Sigmoid colon (tissue), 7 donors: ENCODE measurements around the gene PRRX1. TPM values are rescaled to one million over a fixed set of nuclear protein-coding genes. Genes with fewer than 3 reads are reported as not detected.

ENCODE experiments used
- DNase-seq: peaks from one replicate; pipeline ENCODE4 v3.0.0-alpha.2; 2019
- H3K27ac ChIP-seq, 4 donors: fragments of 200-600 bp; sonication (generic); one replicate each; pipeline ENCODE4 v1.5.1; 2016 to 2019; ENCODE audit warnings: mild to moderate bottlenecking in 1 of 4
- H3K27me3 ChIP-seq, 3 donors: fragments of 200-600 bp; sonication (generic); one replicate each; pipeline ENCODE4 v1.5.1; 2019; ENCODE audit warnings: mild to moderate bottlenecking in 1 of 3
- H3K36me3 ChIP-seq, 4 donors: fragments of 200-600 bp; sonication (generic); one replicate each; pipeline ENCODE4 v1.5.1; 2016 to 2019
- H3K4me1 ChIP-seq, 4 donors: fragments of 200-600 bp; sonication (generic); one replicate each; pipeline ENCODE4 v1.5.1; 2017 to 2019
- H3K4me3 ChIP-seq, 4 donors: fragments of 200-600 bp; sonication (generic); one replicate each; pipeline ENCODE4 v1.5.1; 2017 to 2019; ENCODE audit warnings: mild to moderate bottlenecking in 2 of 4, moderate library complexity in 1 of 4
- H3K9me3 ChIP-seq, 4 donors: fragments of 200-600 bp in 3 of 4; sonication (generic) in 3 of 4; one replicate each; pipeline versions ENCODE4 v1.5.1 to v1.6.1; 2013 to 2019
- CTCF ChIP-seq, 4 experiments: fragments of 450-650 bp in 3 of 4; fragments of 200-600 bp in 1 of 4; IDR thresholded peaks; one replicate each; pipeline ENCODE4 v1.5.1; 2016 to 2019; ENCODE audit warnings: antibody characterized with exemption in 4 of 4, mild to moderate bottlenecking in 3 of 4, moderate library complexity in 2 of 4
- EP300 ChIP-seq, 4 donors: sonication (generic); formaldehyde crosslinking; IDR thresholded peaks; one replicate each; pipeline ENCODE4 v1.6.1; 2017; ENCODE audit warnings: antibody characterized with exemption in 4 of 4
- POLR2A ChIP-seq, 2 donors: fragments of 450-650 bp; IDR thresholded peaks; one replicate each; pipeline ENCODE4 v1.6.1; 2016; ENCODE audit warnings: antibody characterized with exemption in 2 of 2, mild to moderate bottlenecking in 2 of 2, moderate library complexity in 2 of 2
- POLR2AphosphoS5 ChIP-seq, 4 donors: sonication (generic); formaldehyde crosslinking; IDR thresholded peaks; one replicate each; pipeline ENCODE4 v1.6.1; 2017; ENCODE audit warnings: antibody characterized with exemption in 4 of 4
- WGBS, 2 donors: extraction: QIAGEN DNeasy Blood & Tissue Kit; methylation state at CpG; one replicate each; pipeline ENCODE4 v1.1.7; 2013; 5-methylcytosine and 5-hydroxymethylcytosine counted together
- intact Hi-C: fragments of 100-400 bp; cut with DNase I; formaldehyde crosslinking; loops from one replicate; pipeline ENCODE4 v1.15.1; 2023
- polyA plus RNA-seq, 3 donors: library from polyadenylated mRNA; stranded (reverse); fragments of 200-250 nt; gene quantifications; one replicate each; pipeline ENCODE4 v1.2.3, GENCODE V29; 2013
- total RNA-seq, 4 donors: library from RNA; depleted of rRNA; stranded (reverse); fragments of >200 nt; gene quantifications; one replicate each; pipeline ENCODE4 v1.1.0, GENCODE V29; 2016
- donor health status: healthy with polysubstance abuse.
- donor health status: Bipolar disorder and iron deficiency.
- donor health status: healthy.

The PRRX1 gene
- total and polyA plus RNA-seq, 7 donors: 0.46 to 16.6 (median 7.9) TPM

GRCh38 chr1:170730014-170730413, 66.1 kb downstream of the PRRX1 start:
- Histone ChIP-seq H3K4me3 (no peak overlapping the region), H3K4me1 (no peaks in the 10 kb centered on the region), H3K27ac (no peak overlapping the region), H3K36me3 (no peaks in the 10 kb centered on the region), H3K9me3 (no peaks in the 10 kb centered on the region), H3K27me3 (no peaks in the 10 kb centered on the region)
- TF ChIP-seq POLR2A (IDR thresholded peaks at IDR 0.05): no peak
- no peak for TF ChIP-seq EP300 (IDR thresholded peaks at IDR 0.05)
- no peak for TF ChIP-seq POLR2AphosphoS5 (IDR thresholded peaks at IDR 0.05)
- no peak for TF ChIP-seq CTCF (IDR thresholded peaks at IDR 0.05)
- DNase-seq: no peak
- intact Hi-C loops: no loop called here
- WGBS, 2 donors: 63 to 78% methylated on average over 6 of the region's 6 CpGs

GRCh38 chr1:170730438-170730837, 66.5 kb downstream of the PRRX1 start:
- no peak overlapping the region for H3K27ac ChIP-seq
- no peak for DNase-seq
- no peaks in the 10 kb centered on the region for H3K27me3 ChIP-seq
- no peak overlapping the region for H3K4me3 ChIP-seq
- no peaks in the 10 kb centered on the region for H3K36me3 ChIP-seq
- WGBS, 2 donors: 87 to 94% methylated on average over 6 of the region's 6 CpGs
- intact Hi-C loops: no loop called here
- no peaks in the 10 kb centered on the region for H3K9me3 ChIP-seq
- TF ChIP-seq POLR2A (IDR thresholded peaks at IDR 0.05) (no peak), POLR2AphosphoS5 (IDR thresholded peaks at IDR 0.05) (no peak), EP300 (IDR thresholded peaks at IDR 0.05) (no peak), CTCF (IDR thresholded peaks at IDR 0.05) (no peak)
- no peaks in the 10 kb centered on the region for H3K4me1 ChIP-seq

- Histone ChIP-seq H3K4me1 (no peaks in the 10 kb centered on the region), H3K4me3 (no peak overlapping the region), H3K27ac (no peak overlapping the region), H3K36me3 (no peaks in the 10 kb centered on the region), H3K27me3 (no peaks in the 10 kb centered on the region), H3K9me3 (no peaks in the 10 kb centered on the region)
- no peak for DNase-seq
- TF ChIP-seq POLR2A (IDR thresholded peaks at IDR 0.05): no peak
- no peak for TF ChIP-seq CTCF (IDR thresholded peaks at IDR 0.05)
- no peak for TF ChIP-seq POLR2AphosphoS5 (IDR thresholded peaks at IDR 0.05)
- no peak for TF ChIP-seq EP300 (IDR thresholded peaks at IDR 0.05)
- intact Hi-C loops: no loop called here
- 65 to 83% methylated on average over 4 of the region's 4 CpGs for WGBS, 2 donors
Measured at GRCh38 chr1:170731566-170732251, 67.8 kb downstream of the PRRX1 start.

GRCh38 chr1:170732252-170732588, 68.3 kb downstream of the PRRX1 start:
- no peak for TF ChIP-seq POLR2A (IDR thresholded peaks at IDR 0.05)
- TF ChIP-seq POLR2AphosphoS5 (IDR thresholded peaks at IDR 0.05): no peak
- TF ChIP-seq CTCF (IDR thresholded peaks at IDR 0.05): no peak
- Histone ChIP-seq H3K27me3 (no peaks in the 10 kb centered on the region), H3K4me1 (no peaks in the 10 kb centered on the region), H3K9me3 (no peaks in the 10 kb centered on the region), H3K4me3 (no peak overlapping the region), H3K36me3 (no peaks in the 10 kb centered on the region), H3K27ac (no peak overlapping the region)
- no peak for DNase-seq
- intact Hi-C loops: no loop called here
- 45 to 50% methylated on average over 2 of the region's 2 CpGs for WGBS, 2 donors
